ENCODE measurements around the gene HPSE2.

Gene HPSE2

GRCh38 chr10:98676895-98677294 lies 558.8 kb downstream of the HPSE2 start:
- DNase-seq: no peak
- ATAC-seq: no peak

DNA sequence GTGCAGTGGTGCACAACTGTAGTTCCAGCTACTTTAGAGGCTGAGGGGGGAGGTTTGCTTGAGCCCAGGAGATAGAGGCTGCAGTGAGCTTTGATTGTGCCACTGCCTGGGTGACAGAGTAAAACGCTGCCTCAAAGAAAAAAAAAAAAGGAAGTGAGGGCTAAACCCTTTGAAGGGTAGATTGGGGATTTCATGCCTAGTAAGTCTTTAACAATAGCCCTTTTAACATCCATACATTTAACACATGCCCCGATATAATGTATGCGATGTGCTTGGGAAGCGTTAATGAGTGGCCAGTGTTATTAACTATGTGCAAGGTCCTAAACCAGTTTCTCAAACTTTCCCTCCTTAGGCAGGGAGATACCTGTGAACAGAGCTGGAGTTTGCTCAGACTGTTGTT lies 559.8 kb downstream of the HPSE2 start:
- DNase-seq (no peak), ATAC-seq (no peak)

GRCh38 chr10:98673171-98673782 lies 562.4 kb downstream of the HPSE2 start:
- no peak for DNase-seq
- no peak for ATAC-seq

GRCh38 chr10:98667081-98667480 lies 568.6 kb downstream of the HPSE2 start:
- no peak for DNase-seq
- no peak for ATAC-seq

DNA sequence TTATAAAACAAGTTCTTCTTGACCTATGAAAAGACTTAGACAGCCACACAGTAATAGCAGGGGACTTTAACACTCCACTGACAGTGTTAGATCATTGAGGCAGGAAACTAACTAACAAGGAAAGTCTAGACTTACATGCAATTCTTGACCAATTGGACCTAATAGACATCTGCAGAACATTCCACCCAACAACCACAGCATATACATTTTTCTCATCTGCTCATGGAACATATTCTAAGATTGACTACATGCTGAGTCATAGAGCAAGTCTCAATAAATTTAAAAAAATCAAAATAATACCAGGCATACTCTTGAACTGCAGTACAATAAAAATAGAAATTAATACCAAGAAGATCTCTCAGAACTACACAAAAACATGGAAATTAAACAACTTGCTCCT lies 569.4 kb downstream of the HPSE2 start:
- no peak for ATAC-seq
- DNase-seq: no peak

GRCh38 chr10:98664329-98665042 lies 571.2 kb downstream of the HPSE2 start:
- ATAC-seq (peak; percentile 36), DNase-seq (peak; percentile 27)

GRCh38 chr10:98659951-98660350 lies 575.7 kb downstream of the HPSE2 start:
- DNase-seq: no peak
- no peak for ATAC-seq

- no peak for ATAC-seq
- DNase-seq: no peak
Measured at GRCh38 chr10:98655492-98655891, 580.2 kb downstream of the HPSE2 start.

DNA sequence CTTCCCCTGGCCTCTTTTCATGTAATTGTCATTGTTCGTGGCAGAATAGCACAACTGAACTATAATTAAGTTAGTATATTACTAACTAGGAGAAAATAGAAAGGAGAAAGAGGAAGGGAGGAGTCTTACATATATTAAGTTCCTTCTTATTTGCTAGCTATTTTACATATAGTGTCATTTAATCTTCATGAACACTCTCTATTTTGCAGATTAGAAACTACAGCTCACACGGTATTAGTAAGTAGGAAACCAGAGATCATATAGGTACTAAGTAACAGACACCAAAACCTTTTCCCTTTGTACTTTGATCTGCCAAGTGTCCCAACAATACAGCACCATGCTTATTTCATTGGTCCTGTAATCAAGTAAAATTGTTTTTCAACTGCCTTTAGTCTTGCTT lies 586.5 kb downstream of the HPSE2 start:
- no peak for ATAC-seq
- no peak for DNase-seq

- no peak for DNase-seq
- no peak for ATAC-seq
Measured at GRCh38 chr10:98646998-98647917, 588.4 kb downstream of the HPSE2 start.

DNA sequence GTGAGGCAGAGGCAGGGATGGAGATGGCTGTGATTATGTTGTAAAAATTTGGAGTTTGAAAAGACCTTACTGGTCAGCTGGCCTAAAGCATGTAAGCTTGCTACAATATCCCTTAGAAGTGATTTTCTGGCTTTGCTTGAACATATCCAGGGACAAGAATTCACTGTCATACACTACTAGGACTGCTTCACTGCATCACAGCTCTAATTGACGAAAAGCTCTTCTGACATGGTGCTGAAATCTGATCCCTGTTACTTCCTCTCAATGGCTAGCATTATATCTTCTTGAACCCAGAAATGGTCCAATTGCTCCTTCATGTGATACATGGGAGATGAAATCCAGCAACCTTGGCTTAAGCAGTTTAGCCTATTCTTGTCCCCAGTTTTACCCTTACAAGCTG lies 591.2 kb downstream of the HPSE2 start:
- ATAC-seq: no peak

GRCh38 chr10:98642281-98642680 lies 593.4 kb downstream of the HPSE2 start:
- ATAC-seq (no peak), DNase-seq (no peak)

More for the DNA sequence above, 591.2 kb downstream of the HPSE2 start:
- no peak for DNase-seq

DNA sequence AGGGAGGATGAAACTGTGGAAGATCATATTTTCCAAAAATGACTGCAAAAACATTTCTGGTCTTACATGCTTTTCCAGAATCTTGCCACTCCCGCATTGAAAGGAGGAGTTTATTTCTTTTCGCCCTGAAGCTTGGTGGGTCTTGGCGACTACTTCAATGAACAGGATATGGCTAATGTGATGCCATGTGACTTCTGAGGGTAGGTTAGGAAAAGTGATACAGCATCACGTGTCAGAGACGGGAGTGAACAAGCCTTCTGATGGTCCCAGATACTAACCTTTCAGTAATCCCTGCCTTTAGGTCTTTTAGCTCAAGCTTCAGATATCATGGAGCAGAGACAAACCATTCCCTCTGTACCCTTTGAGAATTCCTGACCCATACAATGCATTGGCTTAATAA lies 596.7 kb downstream of the HPSE2 start:
- DNase-seq: no peak
- ATAC-seq: no peak

DNA sequence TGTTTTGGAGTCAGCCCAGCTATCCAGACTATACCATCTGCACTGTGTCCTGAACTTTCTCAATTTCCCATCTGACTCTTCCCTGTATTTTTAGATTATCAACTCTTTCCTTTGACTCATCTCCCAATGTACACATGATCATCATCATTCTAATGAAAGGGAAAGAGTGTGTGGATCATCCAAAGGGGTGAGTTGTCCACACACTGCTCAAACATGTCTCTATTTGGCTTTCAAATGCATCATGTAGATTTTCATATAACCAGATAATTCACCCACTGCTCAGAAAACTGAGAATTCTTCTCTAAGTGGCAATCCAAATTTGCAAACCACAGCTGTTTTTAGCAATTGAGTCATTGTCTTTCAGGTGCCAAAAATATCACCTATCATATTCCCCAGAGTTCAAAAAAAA lies 598.7 kb downstream of the HPSE2 start:
- ATAC-seq (no peak), DNase-seq (no peak)

- no peak for DNase-seq
Measured at GRCh38 chr10:98632456-98633150, 603.0 kb downstream of the HPSE2 start.

GRCh38 chr10:98628206-98628605 lies 607.4 kb downstream of the HPSE2 start:
- no peak for ATAC-seq

More at GRCh38 chr10:98632456-98633150, 603.0 kb downstream of the HPSE2 start:
- no peak for ATAC-seq

GRCh38 chr10:98627711-98628110 lies 607.9 kb downstream of the HPSE2 start:
- DNase-seq (no peak), ATAC-seq (no peak)

More at GRCh38 chr10:98628206-98628605, 607.4 kb downstream of the HPSE2 start:
- DNase-seq: no peak

DNA sequence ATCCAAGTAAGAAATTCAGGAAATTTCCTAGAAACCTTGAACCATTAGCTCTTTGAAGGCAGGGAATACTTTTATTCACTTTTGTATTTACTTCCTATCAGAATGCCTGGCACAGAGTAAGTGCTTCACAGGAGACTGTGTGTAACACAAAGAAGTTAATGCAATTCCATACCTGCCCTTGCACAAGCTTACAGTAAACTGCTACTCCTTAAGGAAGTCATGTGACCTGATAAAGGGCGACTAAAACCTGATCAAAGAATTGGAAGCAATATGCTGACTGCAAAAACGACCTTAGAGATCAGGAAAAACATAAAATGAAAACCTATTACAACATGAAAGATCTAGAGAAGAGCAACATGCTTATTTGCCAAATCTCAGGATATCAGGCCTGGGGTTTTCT lies 610.7 kb downstream of the HPSE2 start:
- no peak for DNase-seq
- ATAC-seq: no peak

- ATAC-seq (no peak), DNase-seq (no peak)
Measured at GRCh38 chr10:98623176-98623575, 612.5 kb downstream of the HPSE2 start.

- ATAC-seq: no peak
Measured at GRCh38 chr10:98621630-98622029, 614.0 kb downstream of the HPSE2 start.

GRCh38 chr10:98620503-98620902 lies 615.1 kb downstream of the HPSE2 start:
- no peak for DNase-seq
- ATAC-seq: no peak

More at GRCh38 chr10:98621630-98622029, 614.0 kb downstream of the HPSE2 start:
- DNase-seq: no peak

DNA sequence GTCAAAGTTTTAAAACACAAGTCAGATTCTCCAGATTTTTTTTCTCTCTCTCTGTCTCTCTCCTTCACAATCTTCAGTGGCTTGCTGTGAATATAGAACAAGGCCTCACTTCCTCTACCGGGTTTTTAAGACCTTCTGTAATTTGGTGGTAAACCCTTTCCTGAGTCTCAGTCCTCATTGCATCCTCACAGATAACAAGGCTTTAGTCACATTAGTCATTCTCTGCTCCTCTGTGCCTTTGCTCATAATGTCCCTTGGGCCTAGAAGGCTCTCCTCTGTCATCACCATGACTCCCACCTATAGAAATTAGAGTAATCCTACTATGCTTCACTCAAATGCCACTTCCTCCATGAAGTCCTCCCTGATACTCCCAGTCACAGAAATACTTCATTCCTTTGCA lies 616.2 kb downstream of the HPSE2 start:
- ATAC-seq: no peak
- DNase-seq: no peak

Measured in stimulated activated naive CD8-positive, alpha-beta T cell treated with anti-CD3 and anti-CD28 coated beads, Interleukin-15, Interleukin-2, amounts not matched to agents 100 U/mL and 50 U/mL, for 24 hours (primary cell).